SK-N-SH (cell line): Measurements from ENCODE around the gene CYP8B1. TPM values are rescaled to one million over a fixed set of nuclear protein-coding genes. Genes with fewer than 3 reads are reported as not detected.

Experiments used
- CTCF ChIA-PET: fragments of 300-600, 350-600 bp; formaldehyde crosslinking; extraction: SDS; loops from one replicate; lab custom pipeline; 2021; lab: Yijun Ruan, JAX
- POLR2A ChIA-PET: fragments of 350-600 bp; sonication (Branson Sonifier 250); formaldehyde crosslinking; extraction: SDS; loops from one replicate; lab custom pipeline; 2020; ENCODE audit warnings: antibody characterized with exemption, inconsistent platforms; lab: Yijun Ruan, JAX
- DNase-seq: peaks from one replicate; pipeline ENCODE4 v3.0.0; 2012
- H2AFZ ChIP-seq: fragments of 200-600 bp; sonication (generic); 2 replicates; pipeline ENCODE4 v1.8.1; 2016; ENCODE audit warnings: antibody characterized with exemption, mild to moderate bottlenecking, low read depth
- H3F3A ChIP-seq: fragments of 200-600 bp; sonication (generic); replicated peaks from 2 replicates; pipeline ENCODE3; 2016; ENCODE audit warnings: antibody characterized with exemption, mild to moderate bottlenecking; ENCODE audit not compliant: insufficient read depth
- H3K27ac ChIP-seq, 2 experiments: fragments of 200-500 bp in 1 of 2; fragments of 200-600 bp in 1 of 2; sonication (Bioruptor generic) in 1 of 2; sonication (generic), shearing (Covaris generic) in 1 of 2; 2 replicates each; pipeline versions ENCODE4 v1.5.1 to v1.6.1; 2014 to 2016; ENCODE audit warnings: low read depth in 2 of 2, inconsistent platforms in 1 of 2, low read length in 1 of 2, mild to moderate bottlenecking in 1 of 2, mixed read lengths in 1 of 2
- H3K27me3 ChIP-seq: fragments of 200-600 bp; sonication (generic), shearing (Covaris generic); 2 replicates; pipeline ENCODE4 v1.6.1; 2016; ENCODE audit warnings: mixed run types; ENCODE audit not compliant: insufficient read depth
- H3K36me3 ChIP-seq, 2 experiments: fragments of 200-500 bp in 1 of 2; fragments of 200-600 bp in 1 of 2; sonication (Bioruptor generic) in 1 of 2; sonication (generic) in 1 of 2; replicated peaks in 1 of 2; 2 replicates each; pipeline versions ENCODE3 to v1.5.1; 2014 to 2016; ENCODE audit warnings: low read length in 1 of 2, mild to moderate bottlenecking in 1 of 2; ENCODE audit not compliant: insufficient read depth in 2 of 2, control insufficient read depth in 1 of 2
- H3K4me1 ChIP-seq, 2 experiments: fragments of 200-500 bp in 1 of 2; fragments of 200-600 bp in 1 of 2; sonication (Bioruptor generic) in 1 of 2; sonication (generic), shearing (Covaris generic) in 1 of 2; 2 replicates each; pipeline versions ENCODE4 v1.5.1 to v1.6.1; 2014 to 2016; ENCODE audit warnings: low read depth in 1 of 2, low read length in 1 of 2, mixed run types in 1 of 2; ENCODE audit not compliant: insufficient read depth in 2 of 2, control insufficient read depth in 1 of 2
- H3K4me2 ChIP-seq: fragments of 200-600 bp; sonication (generic), shearing (Covaris generic); 2 replicates; pipeline ENCODE4 v1.6.1; 2017; ENCODE audit warnings: mixed run types
- H3K4me3 ChIP-seq, 2 experiments: fragments of 200-500 bp in 1 of 2; fragments of 200-600 bp in 1 of 2; sonication (Bioruptor generic) in 1 of 2; sonication (generic), shearing (Covaris generic) in 1 of 2; 2 replicates each; pipeline versions ENCODE4 v1.5.1 to v1.8.1; 2014 to 2016; ENCODE audit warnings: low read depth in 2 of 2, inconsistent platforms in 1 of 2, low read length in 1 of 2, mild to moderate bottlenecking in 1 of 2, mixed read lengths in 1 of 2, moderate library complexity in 1 of 2
- H3K79me2 ChIP-seq: fragments of 200-600 bp; sonication (generic); 2 replicates; pipeline ENCODE4 v1.8.1; 2017; ENCODE audit warnings: mild to moderate bottlenecking; ENCODE audit not compliant: insufficient read depth
- H3K9ac ChIP-seq: fragments of 200-600 bp; sonication (generic); 2 replicates; pipeline ENCODE4 v1.6.1; 2017; ENCODE audit warnings: mixed run types
- H3K9me2 ChIP-seq: fragments of 200-600 bp; sonication (generic); 2 replicates; pipeline ENCODE4 v1.6.1; 2017; ENCODE audit warnings: mixed run types
- H3K9me3 ChIP-seq: fragments of 200-600 bp; sonication (generic); 2 replicates; pipeline ENCODE4 v1.6.1; 2017; ENCODE audit warnings: mixed run types, mild to moderate bottlenecking, moderate library complexity
- H4K20me1 ChIP-seq: fragments of 200-600 bp; sonication (generic); 2 replicates; pipeline ENCODE4 v1.6.1; 2017; ENCODE audit warnings: mild to moderate bottlenecking, mixed run types; ENCODE audit not compliant: insufficient read depth
- CHD2 ChIP-seq: fragments of 150-350 bp; IDR thresholded peaks from 2 replicates; pipeline ENCODE4 v1.6.1; 2018; ENCODE audit warnings: low read length; ENCODE audit not compliant: partially characterized antibody
- ELF1 ChIP-seq: IDR thresholded peaks from 2 replicates; pipeline ENCODE4 v1.4.0; 2012
- EP300 ChIP-seq, 2 experiments: IDR thresholded peaks; 2 replicates each; pipeline versions ENCODE4 v1.4.0 to v1.6.1; 2012; ENCODE audit warnings: borderline replicate concordance in 1 of 2, low read depth in 1 of 2, low read length in 1 of 2
- EZH2phosphoT487 ChIP-seq: fragments of 200-600 bp; sonication (generic); IDR thresholded peaks from 2 replicates; pipeline ENCODE4 v1.6.1; 2017; ENCODE audit warnings: low read depth, mixed run types, mild to moderate bottlenecking, antibody characterized with exemption, moderate library complexity, borderline replicate concordance
- FOSL2 ChIP-seq: IDR thresholded peaks from 2 replicates; pipeline ENCODE4 v1.4.0; 2012; ENCODE audit warnings: low read depth, mild to moderate bottlenecking, moderate library complexity, borderline replicate concordance
- FOXJ3 ChIP-seq: sonication (generic); formaldehyde crosslinking; IDR thresholded peaks from 2 replicates; pipeline ENCODE4 v1.5.1; 2020; ENCODE audit warnings: mild to moderate bottlenecking, missing genetic modification reagents
- FOXM1 ChIP-seq: IDR thresholded peaks from 2 replicates; pipeline ENCODE4 v1.4.0; 2012; ENCODE audit warnings: low read depth, mild to moderate bottlenecking
- JUND ChIP-seq: IDR thresholded peaks from 2 replicates; pipeline ENCODE4 v1.4.0; 2012
- MEF2A ChIP-seq: IDR thresholded peaks from 2 replicates; pipeline ENCODE4 v1.4.0; 2012; ENCODE audit warnings: low read depth, borderline replicate concordance
- NRF1 ChIP-seq: IDR thresholded peaks from 2 replicates; pipeline ENCODE4 v1.6.1; 2012; ENCODE audit warnings: low read depth, mild to moderate bottlenecking, low read length
- POLR2AphosphoS5 ChIP-seq: IDR thresholded peaks from 2 replicates; pipeline ENCODE4 v1.6.1; 2012; ENCODE audit warnings: low read depth, low read length
- RCOR1 ChIP-seq: fragments of 150-350 bp; IDR thresholded peaks from 2 replicates; pipeline ENCODE4 v1.6.1; 2017; ENCODE audit warnings: antibody characterized with exemption, low read length
- RFX5 ChIP-seq: IDR thresholded peaks from 2 replicates; pipeline ENCODE4 v1.6.1; 2012; ENCODE audit warnings: mild to moderate bottlenecking, improper control_type of control experiment, low read length
- RXRA ChIP-seq: IDR thresholded peaks from 2 replicates; pipeline ENCODE4 v1.4.0; 2012; ENCODE audit warnings: low read depth, mild to moderate bottlenecking, borderline replicate concordance
- TEAD4 ChIP-seq: IDR thresholded peaks from 2 replicates; pipeline ENCODE4 v1.4.0; 2012; ENCODE audit warnings: mild to moderate bottlenecking, borderline replicate concordance; ENCODE audit not compliant: insufficient read depth
- WGBS: methylation state at CpG from one replicate; pipeline ENCODE4 v1.1.6; 2017; ENCODE audit warnings: low lambda C conversion rate; 5-methylcytosine and 5-hydroxymethylcytosine counted together
- polyA plus RNA-seq, 3 experiments: library from polyadenylated mRNA; depleted of rRNA; stranded (reverse); fragments of >200 nt; gene quantifications; 2 replicates each; pipeline ENCODE4 v1.2.3, GENCODE V29; 2012
- TF ChIP-seq, protein P1 (sequence below): IDR thresholded peaks from 2 replicates; pipeline ENCODE4 v1.6.1; 2012; ENCODE audit warnings: mild to moderate bottlenecking, low read depth, low read length, moderate library complexity
- TF ChIP-seq, protein P2 (sequence below): fragments of 200-600 bp; sonication (generic); IDR thresholded peaks from 2 replicates; pipeline ENCODE4 v1.6.1; 2017; ENCODE audit warnings: antibody characterized with exemption, mild to moderate bottlenecking, moderate library complexity

Gene CYP8B1
- polyA plus RNA-seq, 1 of the 3 experiments (the other 2 are of a cell fraction), result not detected

DNA sequence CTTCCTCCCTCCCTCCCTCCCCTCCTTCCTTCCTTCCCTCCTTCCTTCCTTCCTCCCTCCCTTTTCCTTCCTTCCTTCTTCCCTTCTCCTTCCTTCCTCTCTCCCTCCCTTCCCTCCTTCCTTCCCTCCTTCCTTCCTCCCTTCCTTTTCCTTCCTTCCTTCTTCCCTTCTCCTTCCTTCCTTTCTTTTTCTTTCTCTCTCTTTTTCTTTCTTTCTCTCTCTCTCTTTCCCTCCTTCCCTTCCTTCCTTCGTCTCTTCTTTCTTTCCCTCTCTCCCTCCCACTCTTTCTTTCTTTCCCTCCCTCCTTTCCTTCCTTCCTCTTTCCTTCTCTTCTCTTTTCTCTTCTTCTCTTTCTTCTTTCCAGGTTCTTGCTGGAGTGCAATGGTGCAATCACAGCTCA, 28.4 kb upstream of the CYP8B1 start:
- Histone ChIP-seq H3K9me2 (no peaks in the 10 kb centered on the region), H3K79me2 (no peaks in the 10 kb centered on the region), H3K36me3 (no peaks in the 10 kb centered on the region), H3K4me2 (no peak overlapping the region), H2AFZ (no peak overlapping the region), H3K9ac (no peak overlapping the region), H3K4me1 (peaks cover 0 to 8% of the 10 kb centered on the region in 2 experiments; a peak in 2 of 4 replicates), H4K20me1 (no peaks in the 10 kb centered on the region), H3K27me3 (no peaks in the 10 kb centered on the region; the same call in 1 of the 2 replicates), H3F3A (no peaks in the 10 kb centered on the region), H3K4me3 (no peak overlapping the region), H3K27ac (no peak overlapping the region), H3K9me3 (no peaks in the 10 kb centered on the region)
- no peak for TF ChIP-seq TEAD4
- no peak for TF ChIP-seq FOXM1
- TF ChIP-seq FOSL2, result no peak
- no peak for TF ChIP-seq EZH2phosphoT487
- TF ChIP-seq, protein P1, sequence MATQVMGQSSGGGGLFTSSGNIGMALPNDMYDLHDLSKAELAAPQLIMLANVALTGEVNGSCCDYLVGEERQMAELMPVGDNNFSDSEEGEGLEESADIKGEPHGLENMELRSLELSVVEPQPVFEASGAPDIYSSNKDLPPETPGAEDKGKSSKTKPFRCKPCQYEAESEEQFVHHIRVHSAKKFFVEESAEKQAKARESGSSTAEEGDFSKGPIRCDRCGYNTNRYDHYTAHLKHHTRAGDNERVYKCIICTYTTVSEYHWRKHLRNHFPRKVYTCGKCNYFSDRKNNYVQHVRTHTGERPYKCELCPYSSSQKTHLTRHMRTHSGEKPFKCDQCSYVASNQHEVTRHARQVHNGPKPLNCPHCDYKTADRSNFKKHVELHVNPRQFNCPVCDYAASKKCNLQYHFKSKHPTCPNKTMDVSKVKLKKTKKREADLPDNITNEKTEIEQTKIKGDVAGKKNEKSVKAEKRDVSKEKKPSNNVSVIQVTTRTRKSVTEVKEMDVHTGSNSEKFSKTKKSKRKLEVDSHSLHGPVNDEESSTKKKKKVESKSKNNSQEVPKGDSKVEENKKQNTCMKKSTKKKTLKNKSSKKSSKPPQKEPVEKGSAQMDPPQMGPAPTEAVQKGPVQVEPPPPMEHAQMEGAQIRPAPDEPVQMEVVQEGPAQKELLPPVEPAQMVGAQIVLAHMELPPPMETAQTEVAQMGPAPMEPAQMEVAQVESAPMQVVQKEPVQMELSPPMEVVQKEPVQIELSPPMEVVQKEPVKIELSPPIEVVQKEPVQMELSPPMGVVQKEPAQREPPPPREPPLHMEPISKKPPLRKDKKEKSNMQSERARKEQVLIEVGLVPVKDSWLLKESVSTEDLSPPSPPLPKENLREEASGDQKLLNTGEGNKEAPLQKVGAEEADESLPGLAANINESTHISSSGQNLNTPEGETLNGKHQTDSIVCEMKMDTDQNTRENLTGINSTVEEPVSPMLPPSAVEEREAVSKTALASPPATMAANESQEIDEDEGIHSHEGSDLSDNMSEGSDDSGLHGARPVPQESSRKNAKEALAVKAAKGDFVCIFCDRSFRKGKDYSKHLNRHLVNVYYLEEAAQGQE, result no peak
- no peak for TF ChIP-seq RFX5
- no peak for TF ChIP-seq MEF2A
- no peak for TF ChIP-seq RCOR1
- TF ChIP-seq JUND, result no peak
- TF ChIP-seq NRF1, result no peak
- TF ChIP-seq FOXJ3 (CRISPR knock-in tag), result no peak
- no peak for TF ChIP-seq EP300 (IDR thresholded peaks at IDR 0.05; ENCODE audit: borderline replicate concordance in 1 of 2, low read depth in 1 of 2, low read length in 1 of 2)
- TF ChIP-seq ELF1, result no peak
- no peak for TF ChIP-seq RXRA
- no peak for TF ChIP-seq CHD2
- TF ChIP-seq, protein P2, sequence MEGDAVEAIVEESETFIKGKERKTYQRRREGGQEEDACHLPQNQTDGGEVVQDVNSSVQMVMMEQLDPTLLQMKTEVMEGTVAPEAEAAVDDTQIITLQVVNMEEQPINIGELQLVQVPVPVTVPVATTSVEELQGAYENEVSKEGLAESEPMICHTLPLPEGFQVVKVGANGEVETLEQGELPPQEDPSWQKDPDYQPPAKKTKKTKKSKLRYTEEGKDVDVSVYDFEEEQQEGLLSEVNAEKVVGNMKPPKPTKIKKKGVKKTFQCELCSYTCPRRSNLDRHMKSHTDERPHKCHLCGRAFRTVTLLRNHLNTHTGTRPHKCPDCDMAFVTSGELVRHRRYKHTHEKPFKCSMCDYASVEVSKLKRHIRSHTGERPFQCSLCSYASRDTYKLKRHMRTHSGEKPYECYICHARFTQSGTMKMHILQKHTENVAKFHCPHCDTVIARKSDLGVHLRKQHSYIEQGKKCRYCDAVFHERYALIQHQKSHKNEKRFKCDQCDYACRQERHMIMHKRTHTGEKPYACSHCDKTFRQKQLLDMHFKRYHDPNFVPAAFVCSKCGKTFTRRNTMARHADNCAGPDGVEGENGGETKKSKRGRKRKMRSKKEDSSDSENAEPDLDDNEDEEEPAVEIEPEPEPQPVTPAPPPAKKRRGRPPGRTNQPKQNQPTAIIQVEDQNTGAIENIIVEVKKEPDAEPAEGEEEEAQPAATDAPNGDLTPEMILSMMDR, result no peak
- no peak for TF ChIP-seq POLR2AphosphoS5
- 29% methylated on average over 1 of the region's 1 CpG for WGBS
- no peak for DNase-seq
- ChIA-PET CTCF (no interaction called here), POLR2A (no interaction called here)
